HepG2 (cell line): ENCODE results near the gene URI1. TPM values are rescaled to one million over a fixed set of nuclear protein-coding genes. Genes with fewer than 3 reads are reported as not detected.

Experiments used
- GPN1 ChIP-seq: sonication (generic); formaldehyde crosslinking; IDR thresholded peaks from 2 replicates; pipeline ENCODE4 v1.5.1; 2020; ENCODE audit warnings: missing genetic modification reagents, borderline replicate concordance
- IRF2 ChIP-seq: IDR thresholded peaks from 2 replicates; pipeline ENCODE4 v1.6.1; 2018; ENCODE audit warnings: missing genetic modification reagents, missing compliant biosample characterization
- IRX3 ChIP-seq: sonication (generic); formaldehyde crosslinking; IDR thresholded peaks from 2 replicates; pipeline ENCODE4 v1.8.1; 2023; ENCODE audit warnings: mild to moderate bottlenecking, low read depth, missing genetic modification reagents, borderline replicate concordance
- MXI1 ChIP-seq: IDR thresholded peaks from 3 replicates; pipeline ENCODE4 v1.6.1; 2012; ENCODE audit warnings: low read depth, low read length, inconsistent platforms, borderline replicate concordance
- SMC3 ChIP-seq: IDR thresholded peaks from 2 replicates; pipeline ENCODE4 v1.6.1; 2011; ENCODE audit warnings: low read length, improper control_type of control experiment
- SSRP1 ChIP-seq: IDR thresholded peaks from 2 replicates; pipeline ENCODE4 v1.6.1; 2016; ENCODE audit warnings: control low read depth
- TOPORS ChIP-seq: sonication (generic); formaldehyde crosslinking; IDR thresholded peaks from 2 replicates; pipeline ENCODE4 v1.8.0; 2023; ENCODE audit warnings: mild to moderate bottlenecking, missing genetic modification reagents
- ZBTB20 ChIP-seq: sonication (generic); formaldehyde crosslinking; IDR thresholded peaks from 2 replicates; pipeline ENCODE4 v1.8.1; 2023; ENCODE audit warnings: missing genetic modification reagents, low read depth, mild to moderate bottlenecking, borderline replicate concordance
- ZNF10 ChIP-seq: sonication (generic); formaldehyde crosslinking; IDR thresholded peaks from 2 replicates; pipeline ENCODE4 v1.4.0; 2020; ENCODE audit warnings: mild to moderate bottlenecking, low read depth, missing genetic modification reagents, borderline replicate concordance
- ZNF629 ChIP-seq: sonication (generic); formaldehyde crosslinking; conservative IDR thresholded peaks from 2 replicates; pipeline ENCODE4 v1.5.0; 2020; ENCODE audit warnings: missing genetic modification reagents
- ZNF703 ChIP-seq: sonication (generic); formaldehyde crosslinking; IDR thresholded peaks from 2 replicates; pipeline ENCODE4 v1.5.1; 2020; ENCODE audit warnings: missing genetic modification reagents, mild to moderate bottlenecking, moderate library complexity, borderline replicate concordance
- polyA plus RNA-seq, 8 experiments: library from polyadenylated mRNA; depleted of rRNA in 3 of 8; stranded (reverse) in 7 of 8; unstranded in 1 of 8; fragments of >200 nt; fragmentation: Illumina TruSeq in 4 of 8; extraction: Trizol in 4 of 8; gene quantifications; 2 replicates each; pipeline versions ENCODE4 v1.2.1 to v1.2.3, GENCODE V29; 2011 to 2016; ENCODE audit warnings: low read depth in 4 of 8, missing spikeins in 1 of 8, mixed read lengths in 1 of 8; ENCODE audit not compliant: insufficient read depth in 1 of 8
- total RNA-seq, 5 experiments: library from RNA; depleted of rRNA; stranded (reverse); fragments of >200 nt; fragmentation: Illumina TruSeq; extraction: Trizol; gene quantifications; 2 replicates each; pipeline ENCODE4 v1.2.3, GENCODE V29; 2016; ENCODE audit warnings: low read depth in 1 of 5
- TF ChIP-seq, protein P1 (sequence below): sonication (generic); formaldehyde crosslinking; IDR thresholded peaks from 2 replicates; pipeline ENCODE4 v1.8.0; 2022; ENCODE audit warnings: missing genetic modification reagents, low read depth, mild to moderate bottlenecking, borderline replicate concordance
- TF ChIP-seq, protein P2 (sequence below): sonication (generic); formaldehyde crosslinking; IDR thresholded peaks from 2 replicates; pipeline ENCODE4 v1.4.0; 2020; ENCODE audit warnings: mild to moderate bottlenecking, missing genetic modification reagents, borderline replicate concordance
- TF ChIP-seq, protein P3 (sequence below): sonication (generic); formaldehyde crosslinking; IDR thresholded peaks from 2 replicates; pipeline ENCODE4 v1.5.0; 2020; ENCODE audit warnings: mild to moderate bottlenecking, missing genetic modification reagents
- TF ChIP-seq, protein P4 (sequence below): sonication (generic); formaldehyde crosslinking; IDR thresholded peaks from 2 replicates; pipeline ENCODE4 v1.9.0; 2022; ENCODE audit warnings: low read depth, missing genetic modification reagents
- TF ChIP-seq, protein P5 (sequence below), 2 experiments: IDR thresholded peaks; 2 replicates each; pipeline ENCODE4 v1.6.1; 2011 to 2012; ENCODE audit warnings: low read length in 2 of 2, borderline replicate concordance in 1 of 2, low read depth in 1 of 2, mild to moderate bottlenecking in 1 of 2, moderate library complexity in 1 of 2

URI1 gene
- total and polyA plus RNA-seq, 2 of the 13 experiments (the other 11 are each of a cell fraction or from before 2014, with no cell fraction given) = 43.6 to 67.9 TPM

DNA sequence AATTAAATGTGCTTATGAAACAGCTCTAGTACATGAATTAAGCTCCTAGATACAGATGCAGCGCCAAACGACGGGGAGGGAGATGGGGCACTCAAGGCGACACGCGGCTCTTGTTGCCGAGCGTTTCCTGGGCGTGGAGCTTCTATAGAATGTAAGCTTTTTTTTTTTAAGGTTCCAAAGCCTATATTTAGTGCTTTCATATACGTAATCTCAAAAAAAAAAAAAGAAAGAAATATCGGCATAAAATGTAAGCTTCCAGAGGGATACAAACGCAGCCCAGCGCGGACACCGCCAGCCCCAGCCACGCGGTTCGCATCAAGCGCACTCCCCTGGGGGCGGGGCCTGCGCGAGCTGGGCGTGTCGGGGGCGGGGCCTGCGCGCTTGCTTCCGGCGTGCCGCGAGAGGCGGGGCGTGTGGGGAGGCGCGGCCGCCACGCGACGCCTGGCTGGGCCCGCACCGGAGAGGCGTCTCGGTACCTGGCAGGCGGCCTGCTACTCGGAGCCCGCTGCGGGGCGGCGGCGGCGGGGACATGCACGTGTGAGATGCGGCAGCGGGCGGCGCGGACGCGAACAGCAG is at the start of gene URI1 (continued):
- no peak for TF ChIP-seq GPN1
- no peak for TF ChIP-seq IRX3 (CRISPR knock-in tag)
- no peak for TF ChIP-seq IRF2 (CRISPR knock-in tag)
- no peak for TF ChIP-seq SMC3
- TF ChIP-seq, protein P1, sequence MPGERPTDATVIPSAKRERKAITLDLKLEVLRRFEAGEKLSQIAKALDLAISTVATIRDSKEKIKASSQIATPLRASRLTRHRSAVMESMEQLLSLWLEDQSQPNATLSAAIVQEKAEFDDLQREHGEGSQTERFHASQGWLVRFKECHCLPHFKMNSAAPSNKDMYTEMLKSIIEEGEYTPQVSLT (CRISPR knock-in tag) = no peak
- TF ChIP-seq TOPORS = peak; percentile 34; the same call in 1 of the 2 replicates
- no peak for TF ChIP-seq ZNF703 (CRISPR knock-in tag)
- TF ChIP-seq, protein P2, sequence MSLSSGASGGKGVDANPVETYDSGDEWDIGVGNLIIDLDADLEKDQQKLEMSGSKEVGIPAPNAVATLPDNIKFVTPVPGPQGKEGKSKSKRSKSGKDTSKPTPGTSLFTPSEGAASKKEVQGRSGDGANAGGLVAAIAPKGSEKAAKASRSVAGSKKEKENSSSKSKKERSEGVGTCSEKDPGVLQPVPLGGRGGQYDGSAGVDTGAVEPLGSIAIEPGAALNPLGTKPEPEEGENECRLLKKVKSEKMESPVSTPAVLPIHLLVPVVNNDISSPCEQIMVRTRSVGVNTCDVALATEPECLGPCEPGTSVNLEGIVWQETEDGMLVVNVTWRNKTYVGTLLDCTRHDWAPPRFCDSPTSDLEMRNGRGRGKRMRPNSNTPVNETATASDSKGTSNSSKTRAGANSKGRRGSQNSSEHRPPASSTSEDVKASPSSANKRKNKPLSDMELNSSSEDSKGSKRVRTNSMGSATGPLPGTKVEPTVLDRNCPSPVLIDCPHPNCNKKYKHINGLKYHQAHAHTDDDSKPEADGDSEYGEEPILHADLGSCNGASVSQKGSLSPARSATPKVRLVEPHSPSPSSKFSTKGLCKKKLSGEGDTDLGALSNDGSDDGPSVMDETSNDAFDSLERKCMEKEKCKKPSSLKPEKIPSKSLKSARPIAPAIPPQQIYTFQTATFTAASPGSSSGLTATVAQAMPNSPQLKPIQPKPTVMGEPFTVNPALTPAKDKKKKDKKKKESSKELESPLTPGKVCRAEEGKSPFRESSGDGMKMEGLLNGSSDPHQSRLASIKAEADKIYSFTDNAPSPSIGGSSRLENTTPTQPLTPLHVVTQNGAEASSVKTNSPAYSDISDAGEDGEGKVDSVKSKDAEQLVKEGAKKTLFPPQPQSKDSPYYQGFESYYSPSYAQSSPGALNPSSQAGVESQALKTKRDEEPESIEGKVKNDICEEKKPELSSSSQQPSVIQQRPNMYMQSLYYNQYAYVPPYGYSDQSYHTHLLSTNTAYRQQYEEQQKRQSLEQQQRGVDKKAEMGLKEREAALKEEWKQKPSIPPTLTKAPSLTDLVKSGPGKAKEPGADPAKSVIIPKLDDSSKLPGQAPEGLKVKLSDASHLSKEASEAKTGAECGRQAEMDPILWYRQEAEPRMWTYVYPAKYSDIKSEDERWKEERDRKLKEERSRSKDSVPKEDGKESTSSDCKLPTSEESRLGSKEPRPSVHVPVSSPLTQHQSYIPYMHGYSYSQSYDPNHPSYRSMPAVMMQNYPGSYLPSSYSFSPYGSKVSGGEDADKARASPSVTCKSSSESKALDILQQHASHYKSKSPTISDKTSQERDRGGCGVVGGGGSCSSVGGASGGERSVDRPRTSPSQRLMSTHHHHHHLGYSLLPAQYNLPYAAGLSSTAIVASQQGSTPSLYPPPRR = no peak
- no peak for TF ChIP-seq ZNF629 (CRISPR knock-in tag)
- TF ChIP-seq, protein P3, sequence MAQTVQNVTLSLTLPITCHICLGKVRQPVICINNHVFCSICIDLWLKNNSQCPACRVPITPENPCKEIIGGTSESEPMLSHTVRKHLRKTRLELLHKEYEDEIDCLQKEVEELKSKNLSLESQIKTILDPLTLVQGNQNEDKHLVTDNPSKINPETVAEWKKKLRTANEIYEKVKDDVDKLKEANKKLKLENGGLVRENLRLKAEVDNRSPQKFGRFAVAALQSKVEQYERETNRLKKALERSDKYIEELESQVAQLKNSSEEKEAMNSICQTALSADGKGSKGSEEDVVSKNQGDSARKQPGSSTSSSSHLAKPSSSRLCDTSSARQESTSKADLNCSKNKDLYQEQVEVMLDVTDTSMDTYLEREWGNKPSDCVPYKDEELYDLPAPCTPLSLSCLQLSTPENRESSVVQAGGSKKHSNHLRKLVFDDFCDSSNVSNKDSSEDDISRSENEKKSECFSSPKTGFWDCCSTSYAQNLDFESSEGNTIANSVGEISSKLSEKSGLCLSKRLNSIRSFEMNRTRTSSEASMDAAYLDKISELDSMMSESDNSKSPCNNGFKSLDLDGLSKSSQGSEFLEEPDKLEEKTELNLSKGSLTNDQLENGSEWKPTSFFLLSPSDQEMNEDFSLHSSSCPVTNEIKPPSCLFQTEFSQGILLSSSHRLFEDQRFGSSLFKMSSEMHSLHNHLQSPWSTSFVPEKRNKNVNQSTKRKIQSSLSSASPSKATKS (CRISPR knock-in tag) = no peak; the same call in 1 of the 2 replicates
- no peak for TF ChIP-seq ZBTB20 (CRISPR knock-in tag)
- TF ChIP-seq, protein P4, sequence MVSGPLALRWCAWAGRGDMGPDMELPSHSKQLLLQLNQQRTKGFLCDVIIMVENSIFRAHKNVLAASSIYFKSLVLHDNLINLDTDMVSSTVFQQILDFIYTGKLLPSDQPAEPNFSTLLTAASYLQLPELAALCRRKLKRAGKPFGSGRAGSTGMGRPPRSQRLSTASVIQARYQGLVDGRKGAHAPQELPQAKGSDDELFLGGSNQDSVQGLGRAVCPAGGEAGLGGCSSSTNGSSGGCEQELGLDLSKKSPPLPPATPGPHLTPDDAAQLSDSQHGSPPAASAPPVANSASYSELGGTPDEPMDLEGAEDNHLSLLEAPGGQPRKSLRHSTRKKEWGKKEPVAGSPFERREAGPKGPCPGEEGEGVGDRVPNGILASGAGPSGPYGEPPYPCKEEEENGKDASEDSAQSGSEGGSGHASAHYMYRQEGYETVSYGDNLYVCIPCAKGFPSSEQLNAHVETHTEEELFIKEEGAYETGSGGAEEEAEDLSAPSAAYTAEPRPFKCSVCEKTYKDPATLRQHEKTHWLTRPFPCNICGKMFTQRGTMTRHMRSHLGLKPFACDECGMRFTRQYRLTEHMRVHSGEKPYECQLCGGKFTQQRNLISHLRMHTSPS (CRISPR knock-in tag) = no peak
- TF ChIP-seq, protein P5, sequence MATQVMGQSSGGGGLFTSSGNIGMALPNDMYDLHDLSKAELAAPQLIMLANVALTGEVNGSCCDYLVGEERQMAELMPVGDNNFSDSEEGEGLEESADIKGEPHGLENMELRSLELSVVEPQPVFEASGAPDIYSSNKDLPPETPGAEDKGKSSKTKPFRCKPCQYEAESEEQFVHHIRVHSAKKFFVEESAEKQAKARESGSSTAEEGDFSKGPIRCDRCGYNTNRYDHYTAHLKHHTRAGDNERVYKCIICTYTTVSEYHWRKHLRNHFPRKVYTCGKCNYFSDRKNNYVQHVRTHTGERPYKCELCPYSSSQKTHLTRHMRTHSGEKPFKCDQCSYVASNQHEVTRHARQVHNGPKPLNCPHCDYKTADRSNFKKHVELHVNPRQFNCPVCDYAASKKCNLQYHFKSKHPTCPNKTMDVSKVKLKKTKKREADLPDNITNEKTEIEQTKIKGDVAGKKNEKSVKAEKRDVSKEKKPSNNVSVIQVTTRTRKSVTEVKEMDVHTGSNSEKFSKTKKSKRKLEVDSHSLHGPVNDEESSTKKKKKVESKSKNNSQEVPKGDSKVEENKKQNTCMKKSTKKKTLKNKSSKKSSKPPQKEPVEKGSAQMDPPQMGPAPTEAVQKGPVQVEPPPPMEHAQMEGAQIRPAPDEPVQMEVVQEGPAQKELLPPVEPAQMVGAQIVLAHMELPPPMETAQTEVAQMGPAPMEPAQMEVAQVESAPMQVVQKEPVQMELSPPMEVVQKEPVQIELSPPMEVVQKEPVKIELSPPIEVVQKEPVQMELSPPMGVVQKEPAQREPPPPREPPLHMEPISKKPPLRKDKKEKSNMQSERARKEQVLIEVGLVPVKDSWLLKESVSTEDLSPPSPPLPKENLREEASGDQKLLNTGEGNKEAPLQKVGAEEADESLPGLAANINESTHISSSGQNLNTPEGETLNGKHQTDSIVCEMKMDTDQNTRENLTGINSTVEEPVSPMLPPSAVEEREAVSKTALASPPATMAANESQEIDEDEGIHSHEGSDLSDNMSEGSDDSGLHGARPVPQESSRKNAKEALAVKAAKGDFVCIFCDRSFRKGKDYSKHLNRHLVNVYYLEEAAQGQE (IDR thresholded peaks at IDR 0.05; ENCODE audit: borderline replicate concordance in 1 of 2, low read depth in 1 of 2, low read length in 2 of 2) = peak in 1 of 2 experiments; percentile 57; a peak in 1 of 4 replicates
- no peak for TF ChIP-seq ZNF10 (CRISPR knock-in tag)
- peak; percentile 83; the same call in 1 of the 3 replicates for TF ChIP-seq MXI1
- TF ChIP-seq SSRP1 (CRISPR knock-in tag) = no peak
